GM19240 (cell line): ENCODE data around the gene RASSF3.
"Not testable (repeated sequence)": the region's sequence is repeated elsewhere in the genome, so short reads cannot be mapped to it uniquely, and the experiment has no call there.

ENCODE experiments used
- DNase-seq: peaks from one replicate; pipeline ENCODE4 v3.0.0; 2011; ENCODE audit warnings: low spot score; ENCODE audit not compliant: insufficient read length

RASSF3 gene, protein sequence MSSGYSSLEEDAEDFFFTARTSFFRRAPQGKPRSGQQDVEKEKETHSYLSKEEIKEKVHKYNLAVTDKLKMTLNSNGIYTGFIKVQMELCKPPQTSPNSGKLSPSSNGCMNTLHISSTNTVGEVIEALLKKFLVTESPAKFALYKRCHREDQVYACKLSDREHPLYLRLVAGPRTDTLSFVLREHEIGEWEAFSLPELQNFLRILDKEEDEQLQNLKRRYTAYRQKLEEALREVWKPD

DNA sequence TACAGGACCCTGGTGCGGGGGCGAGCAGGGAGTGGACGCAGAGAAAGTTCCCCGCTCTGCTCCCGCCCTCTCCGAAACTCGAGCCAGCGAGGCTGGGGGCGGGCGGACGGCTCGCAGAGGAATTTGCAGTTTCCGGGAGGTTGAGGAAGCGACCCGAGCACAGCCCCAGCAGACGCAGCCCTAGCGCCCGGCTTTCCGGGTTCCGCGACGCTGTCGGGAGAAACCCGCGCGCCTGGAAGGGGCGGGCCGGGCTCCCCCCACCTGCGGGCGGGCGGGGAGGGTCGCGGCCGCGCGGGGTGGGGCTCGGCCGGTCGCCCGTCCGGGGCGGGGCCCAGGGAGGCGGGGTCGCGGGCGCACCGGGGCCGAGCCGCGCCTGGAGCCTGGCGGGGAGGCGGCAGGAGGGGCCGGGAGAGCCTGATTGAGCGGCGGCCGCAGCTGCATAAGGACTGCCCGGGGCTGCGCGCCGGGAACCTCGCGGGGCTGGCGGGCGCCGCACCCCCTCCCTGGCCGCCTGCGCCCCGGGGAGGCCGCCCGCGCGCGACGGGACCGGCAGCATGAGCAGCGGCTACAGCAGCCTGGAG is at the start of gene RASSF3:
RASSF3 (plus strand) TSS at position 417 of the 581 bp plus-strand sequence; CDS start at position 555, 138 bp downstream.
- no peak for DNase-seq

DNA sequence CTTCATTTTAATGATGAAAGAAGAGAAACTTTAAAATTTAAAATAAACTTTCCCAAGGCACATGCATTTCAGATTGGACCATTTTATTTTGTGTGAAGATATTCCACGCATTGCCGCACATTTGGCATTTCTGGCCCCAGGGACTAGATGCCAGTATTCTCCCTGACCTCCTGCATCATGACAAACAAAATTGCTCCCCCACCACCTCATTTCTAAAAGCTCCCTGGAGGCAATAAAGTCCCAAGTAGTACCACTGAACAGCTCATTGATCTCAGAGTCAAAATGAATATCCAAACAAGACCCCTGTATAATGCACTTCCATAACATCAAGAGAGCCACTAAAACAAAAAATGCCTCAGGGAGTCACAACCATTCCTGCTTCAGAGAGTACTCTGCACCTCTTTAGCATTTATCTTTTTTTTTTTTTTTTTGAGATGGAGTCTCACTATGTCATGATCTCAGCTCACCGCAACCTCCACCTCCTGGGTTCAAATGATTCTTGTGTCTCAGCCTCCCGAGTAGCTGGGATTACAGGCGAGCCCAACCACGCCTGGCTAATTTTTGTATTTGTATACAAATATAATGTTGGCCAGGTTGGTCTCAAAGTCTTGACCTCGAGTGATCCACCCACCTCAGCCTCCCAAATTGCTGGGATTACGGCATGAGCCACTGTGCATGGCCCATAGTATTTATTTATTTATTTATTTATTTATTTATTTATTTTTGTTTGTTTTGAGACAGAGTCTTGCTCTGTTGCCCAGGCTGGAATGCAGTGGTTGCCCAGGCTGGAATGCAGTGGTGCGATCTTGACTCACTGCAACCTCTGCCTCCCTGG is 48.8 kb upstream of the RASSF3 start:
- no peak for DNase-seq

DNA sequence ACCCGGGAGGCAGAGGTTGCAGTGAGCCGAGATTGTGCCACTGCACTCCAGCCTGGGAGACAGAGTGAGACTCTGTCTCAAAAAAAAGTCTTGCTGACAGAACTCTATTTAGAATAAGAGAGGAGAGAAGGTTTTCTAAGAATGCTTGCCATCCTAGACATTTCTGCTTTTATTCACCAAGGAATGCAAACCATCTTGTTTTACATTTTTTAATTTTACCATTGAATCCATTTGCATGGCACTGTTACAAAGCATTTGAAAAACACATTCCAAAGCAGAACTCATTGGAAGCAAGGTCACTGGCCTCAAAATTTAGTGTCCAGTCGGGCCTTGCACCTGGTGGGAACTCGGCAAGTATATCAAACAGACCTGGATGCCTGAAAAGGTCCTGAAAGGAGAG is 44.2 kb upstream of the RASSF3 start:
- no peak for DNase-seq

DNA sequence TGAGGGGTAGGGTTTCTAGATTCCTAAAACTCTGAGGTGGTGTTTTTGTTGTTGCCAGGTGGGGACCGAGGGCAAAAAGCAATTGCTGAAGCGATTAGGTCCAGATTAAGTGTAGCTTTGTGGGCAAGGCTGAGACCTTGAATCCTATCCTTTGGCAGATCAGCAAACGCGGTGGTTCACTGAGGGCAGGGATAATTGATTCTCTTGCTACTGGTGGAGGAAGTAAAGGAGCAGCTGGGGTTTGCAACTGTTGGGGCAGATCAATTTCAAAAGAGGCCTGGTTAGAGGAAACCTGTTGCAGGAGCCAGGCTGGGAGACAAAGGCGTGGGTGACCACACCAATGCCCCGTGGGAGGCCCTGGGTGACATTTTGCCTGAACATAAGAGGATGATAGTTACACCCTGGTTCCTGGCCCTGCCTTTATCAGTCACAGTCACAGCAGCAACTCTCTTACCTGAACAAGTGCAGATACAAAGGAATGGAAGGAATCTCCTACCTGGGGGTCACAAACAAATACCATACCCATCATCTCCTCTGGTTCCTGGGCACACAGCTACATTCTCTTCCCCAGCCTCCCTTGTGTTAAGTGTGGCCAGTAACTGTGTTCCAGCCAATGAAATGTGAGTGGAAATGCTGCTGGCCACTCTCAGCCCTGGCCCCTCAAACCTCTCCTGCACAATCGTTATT is 43.3 kb upstream of the RASSF3 start:
- DNase-seq, result no peak

- DNase-seq, result no peak
Measured at GRCh38 chr12:64567570-64567969, 42.7 kb upstream of the RASSF3 start.

DNA sequence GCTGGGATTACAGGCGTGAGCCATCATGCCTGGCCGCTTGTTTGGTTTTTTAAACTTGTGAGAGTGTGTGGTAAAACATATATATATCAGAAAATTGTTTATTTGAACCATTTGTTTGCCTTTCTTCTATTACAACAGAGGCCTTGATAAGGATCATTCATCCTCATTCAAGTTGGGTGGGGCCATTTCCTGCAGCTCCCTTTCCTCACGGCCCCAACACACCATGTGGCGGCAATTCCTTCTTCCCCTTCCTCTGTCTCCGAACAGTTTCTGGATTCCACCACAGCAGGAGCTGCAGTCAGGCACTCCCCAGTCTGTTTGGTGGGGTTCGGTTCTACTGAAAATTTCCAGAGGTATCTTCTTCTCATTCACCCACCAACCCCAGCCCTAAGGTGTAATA is 42.0 kb upstream of the RASSF3 start:
- DNase-seq, result no peak

DNA sequence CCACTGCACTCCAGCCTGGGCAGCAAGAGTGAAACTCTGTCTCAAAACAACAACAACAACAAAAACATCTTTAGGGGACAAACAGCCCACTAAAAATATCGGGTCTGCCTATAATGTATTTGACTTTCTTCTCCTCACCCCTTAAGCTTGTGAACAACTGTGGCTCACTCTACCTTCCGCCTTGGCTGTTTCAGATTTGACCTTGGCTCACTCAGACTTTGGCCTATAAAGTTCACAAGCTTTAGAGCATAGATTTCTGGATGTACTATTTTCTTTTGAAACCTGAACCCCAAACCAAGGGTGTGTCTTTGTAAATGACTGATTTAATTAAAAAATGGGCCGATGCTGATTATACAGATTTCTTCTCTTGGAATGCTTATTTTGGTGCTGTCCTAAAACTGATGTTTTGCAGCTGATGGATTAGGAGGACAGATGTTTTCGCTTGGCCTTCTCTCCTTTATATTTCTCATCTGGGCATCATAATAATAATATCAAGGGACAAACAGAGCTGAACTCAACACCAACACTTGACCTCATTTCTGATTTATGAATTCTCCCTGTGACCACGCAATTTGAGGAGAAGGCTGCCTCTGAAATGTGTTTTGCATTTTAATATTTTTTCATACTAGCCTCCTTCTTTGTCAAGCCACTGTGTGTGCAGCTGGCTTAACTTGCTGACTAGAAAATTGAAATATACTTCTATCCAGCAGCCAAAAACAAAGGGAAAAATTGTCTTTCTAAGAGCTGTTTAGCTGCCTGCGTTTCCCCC is 40.2 kb upstream of the RASSF3 start:
- DNase-seq, result no peak

DNA sequence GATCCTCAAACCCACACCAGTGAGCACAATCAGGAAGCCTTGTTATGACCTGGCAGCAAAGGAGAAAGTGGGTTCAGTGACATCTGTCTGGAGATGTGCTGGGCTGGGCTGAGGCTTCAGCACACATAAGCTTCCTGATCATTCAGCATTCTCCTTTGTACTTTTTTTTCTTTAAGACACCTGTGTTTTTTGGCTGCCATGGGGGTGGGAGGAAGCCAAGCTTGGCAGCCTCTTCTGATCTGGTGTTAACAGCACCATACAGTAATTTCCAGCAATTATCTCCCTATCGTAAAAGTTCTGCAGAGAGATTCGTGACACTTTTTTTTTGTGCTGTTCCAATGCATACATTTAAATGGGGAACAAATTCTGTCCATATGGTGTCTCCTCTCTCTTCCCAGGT is 38.9 kb upstream of the RASSF3 start:
- DNase-seq, result no peak

- no peak for DNase-seq
Measured at GRCh38 chr12:64572241-64572640, 38.1 kb upstream of the RASSF3 start.

- no peak for DNase-seq
Measured at GRCh38 chr12:64574837-64575236, 35.5 kb upstream of the RASSF3 start.

DNA sequence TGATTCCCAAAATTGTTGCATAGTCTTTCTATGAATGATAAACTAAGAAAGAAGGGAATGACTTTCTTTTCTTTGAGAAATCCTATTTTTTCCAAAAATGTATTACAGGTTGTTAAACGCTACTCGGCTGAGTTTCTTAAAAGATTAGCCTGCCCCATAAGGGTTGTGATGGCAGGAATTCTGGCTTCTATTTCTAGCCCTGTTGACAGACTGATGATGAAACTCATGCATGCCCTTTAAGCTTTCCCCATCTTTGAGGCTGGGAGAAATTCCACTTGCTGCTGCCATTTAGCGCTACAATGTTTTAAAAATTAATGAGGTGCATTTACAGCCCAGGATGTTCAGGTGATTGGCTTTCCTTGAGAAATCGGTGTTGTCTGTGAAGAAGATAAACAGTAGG is 33.2 kb upstream of the RASSF3 start:
- no peak for DNase-seq

GRCh38 chr12:64578566-64578965 is 31.7 kb upstream of the RASSF3 start:
- no peak for DNase-seq

DNA sequence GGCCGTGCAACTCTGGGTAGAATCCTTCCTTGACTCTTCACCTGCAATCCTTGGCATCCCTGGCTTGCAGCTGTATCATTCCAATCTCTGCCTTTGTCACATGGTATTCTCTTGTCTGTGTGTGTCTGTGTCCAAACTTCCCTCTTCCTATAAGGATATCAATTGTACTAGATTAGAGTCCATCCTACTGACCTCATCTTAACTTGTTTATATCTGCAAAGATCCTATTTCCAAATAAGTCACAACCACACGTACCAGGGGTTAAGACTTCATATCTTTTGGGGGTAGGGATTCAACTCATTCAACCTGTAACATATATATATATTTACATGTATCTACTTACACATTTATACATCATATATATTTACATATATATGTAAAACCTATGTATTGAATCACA is 29.6 kb upstream of the RASSF3 start:
- no peak for DNase-seq

- no peak for DNase-seq
Measured at GRCh38 chr12:64582114-64582513, 28.2 kb upstream of the RASSF3 start.

DNA sequence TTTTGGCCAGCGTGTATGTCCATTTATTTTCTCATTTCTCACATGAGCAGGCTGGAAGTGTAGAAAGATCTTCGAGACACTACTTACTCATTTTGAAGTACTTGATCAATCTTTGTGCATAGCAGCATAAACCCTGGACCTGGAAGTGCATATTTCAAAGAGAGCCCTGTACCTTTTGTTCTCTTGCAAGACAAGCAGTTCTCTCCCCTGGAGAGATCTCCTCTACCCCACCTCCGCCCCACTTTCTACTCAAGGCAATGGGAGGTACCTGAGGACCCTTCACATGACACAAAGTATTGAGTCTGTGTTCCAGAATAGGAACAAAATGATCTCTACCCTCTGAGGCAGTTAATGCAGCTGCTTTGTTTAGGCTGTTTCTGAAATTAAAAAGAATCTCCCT is 27.4 kb upstream of the RASSF3 start:
- no peak for DNase-seq

DNA sequence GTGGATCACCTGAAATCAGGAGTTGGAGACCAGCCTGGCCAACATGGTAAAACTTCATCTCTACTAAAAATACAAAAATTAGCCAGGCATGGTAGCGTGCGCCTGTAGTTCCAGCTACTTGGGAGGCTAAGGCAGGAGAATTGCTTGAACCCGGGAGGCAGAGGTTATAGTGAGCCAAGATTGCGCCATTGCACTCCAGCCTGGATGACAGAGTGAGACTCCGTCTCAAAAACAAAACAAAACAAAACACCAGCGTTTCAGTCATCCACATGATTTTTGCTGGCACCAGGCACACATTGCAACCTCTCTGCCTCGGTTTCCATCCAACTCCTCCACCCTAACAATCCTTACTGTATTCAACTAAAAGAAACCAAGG is 26.9 kb upstream of the RASSF3 start:
- DNase-seq, result not testable (repeated sequence)

- DNase-seq, result no peak
Measured at GRCh38 chr12:64583771-64584421, 26.4 kb upstream of the RASSF3 start.

- no peak for DNase-seq
Measured at GRCh38 chr12:64585104-64585503, 25.2 kb upstream of the RASSF3 start.

DNA sequence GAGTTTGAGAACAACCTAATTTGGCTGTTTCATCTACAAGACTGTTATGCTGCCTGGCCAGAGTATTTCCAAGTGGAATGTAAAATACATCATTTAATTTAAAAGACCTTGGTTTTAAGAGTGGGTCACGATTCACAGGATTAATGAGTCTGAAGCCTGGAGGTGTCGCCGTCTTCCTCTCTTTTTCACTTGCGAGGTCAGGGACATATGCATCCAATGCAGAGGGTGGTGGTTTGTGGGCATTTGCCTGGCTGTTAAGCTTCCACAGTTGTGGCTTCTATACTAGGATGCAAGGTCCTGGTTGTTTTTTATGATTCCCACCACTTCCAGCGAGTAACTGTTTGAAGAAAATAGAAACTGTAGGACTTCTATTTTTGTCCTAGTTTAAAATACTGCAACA is 22.8 kb upstream of the RASSF3 start:
- DNase-seq, result no peak

GRCh38 chr12:64590183-64590582 is 20.1 kb upstream of the RASSF3 start:
- DNase-seq, result no peak
